ENCODE results near the gene ROR1. TPM values are rescaled to one million over a fixed set of nuclear protein-coding genes. Genes with fewer than 3 reads are reported as not detected.
"Not testable (repeated sequence)": the region's sequence is repeated elsewhere in the genome, so short reads cannot be mapped to it uniquely, and the experiment has no call there.

Gene ROR1
- total RNA-seq, 1 donor from 2014 or later, result 11.0 TPM

DNA sequence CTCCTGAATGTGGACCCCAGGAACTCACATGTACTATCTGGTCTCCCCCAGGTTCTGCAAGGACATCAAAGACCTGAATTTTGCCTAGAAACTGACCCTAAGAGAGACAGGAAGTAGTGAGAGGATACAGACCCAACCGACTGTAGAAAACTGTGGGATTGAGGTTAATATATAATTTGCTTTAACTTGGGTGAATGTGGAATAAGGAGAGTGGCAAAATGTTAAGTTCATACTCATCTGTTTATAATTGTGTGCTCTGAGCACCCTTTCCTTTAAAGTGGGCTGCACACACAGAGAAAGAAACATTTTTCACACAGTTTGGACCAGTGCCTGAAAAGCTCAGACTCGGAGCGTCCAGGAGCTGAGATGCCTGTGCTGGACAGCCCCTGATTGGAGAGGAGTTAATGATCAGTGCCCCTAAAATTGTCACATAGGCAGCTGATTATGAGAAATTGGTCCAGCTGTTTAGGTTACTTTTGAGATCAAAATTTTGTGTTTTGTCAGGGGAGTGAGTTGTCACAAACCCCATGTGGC, 37.2 kb downstream of the ROR1 start:
- Mint-ChIP-seq H3K27ac (ENCODE audit: unreplicated experiment) (no peak overlapping the region), H3K27me3 (ENCODE audit: low read depth) (no peaks in the 10 kb centered on the region), H3K36me3 (ENCODE audit: low read depth) (peaks cover 2% of the 10 kb centered on the region), H3K4me3 (no peak overlapping the region), H3K4me1 (peaks cover 23% of the 10 kb centered on the region), H3K9me3 (peaks cover 3% of the 10 kb centered on the region)
- TF ChIP-seq, protein P1, sequence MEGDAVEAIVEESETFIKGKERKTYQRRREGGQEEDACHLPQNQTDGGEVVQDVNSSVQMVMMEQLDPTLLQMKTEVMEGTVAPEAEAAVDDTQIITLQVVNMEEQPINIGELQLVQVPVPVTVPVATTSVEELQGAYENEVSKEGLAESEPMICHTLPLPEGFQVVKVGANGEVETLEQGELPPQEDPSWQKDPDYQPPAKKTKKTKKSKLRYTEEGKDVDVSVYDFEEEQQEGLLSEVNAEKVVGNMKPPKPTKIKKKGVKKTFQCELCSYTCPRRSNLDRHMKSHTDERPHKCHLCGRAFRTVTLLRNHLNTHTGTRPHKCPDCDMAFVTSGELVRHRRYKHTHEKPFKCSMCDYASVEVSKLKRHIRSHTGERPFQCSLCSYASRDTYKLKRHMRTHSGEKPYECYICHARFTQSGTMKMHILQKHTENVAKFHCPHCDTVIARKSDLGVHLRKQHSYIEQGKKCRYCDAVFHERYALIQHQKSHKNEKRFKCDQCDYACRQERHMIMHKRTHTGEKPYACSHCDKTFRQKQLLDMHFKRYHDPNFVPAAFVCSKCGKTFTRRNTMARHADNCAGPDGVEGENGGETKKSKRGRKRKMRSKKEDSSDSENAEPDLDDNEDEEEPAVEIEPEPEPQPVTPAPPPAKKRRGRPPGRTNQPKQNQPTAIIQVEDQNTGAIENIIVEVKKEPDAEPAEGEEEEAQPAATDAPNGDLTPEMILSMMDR (conservative IDR thresholded peaks at IDR 0.05), result no peak
- no peak for DNase-seq (ENCODE audit: low read depth, low spot score)

DNA sequence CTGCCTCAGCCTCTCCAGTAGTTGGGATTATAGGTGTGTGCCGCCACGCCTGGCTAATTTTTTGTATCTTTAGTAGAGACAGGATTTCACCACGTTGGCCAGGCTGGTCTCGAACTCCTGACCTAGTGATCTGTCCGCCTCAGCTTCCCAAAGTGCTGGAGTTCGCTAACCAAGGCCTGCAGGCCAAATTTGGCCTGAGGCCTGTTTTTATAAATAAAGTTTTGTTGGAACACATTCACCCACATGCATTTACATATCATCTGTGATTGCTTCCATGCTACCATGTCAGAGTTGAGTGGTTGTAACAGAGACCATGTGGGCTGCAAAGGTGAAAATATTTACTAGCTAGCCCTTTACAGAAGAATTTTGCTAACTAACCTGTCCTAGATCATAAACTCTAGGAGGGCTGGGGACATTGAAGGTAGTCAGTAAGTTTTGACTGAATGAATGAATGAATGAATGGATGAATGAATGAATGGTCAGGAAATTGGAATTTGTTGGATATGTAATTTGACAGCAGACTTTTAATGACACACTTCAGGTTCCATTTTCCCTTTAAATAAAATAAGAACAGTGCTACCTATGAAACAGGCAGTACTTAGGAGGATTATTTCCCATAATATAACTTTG, 38.4 kb downstream of the ROR1 start:
- DNase-seq (ENCODE audit: low read depth, low spot score), result no peak
- TF ChIP-seq, protein P1 (conservative IDR thresholded peaks at IDR 0.05), result no peak
- Mint-ChIP-seq H3K27me3 (ENCODE audit: low read depth) (no peaks in the 10 kb centered on the region), H3K4me3 (no peak overlapping the region), H3K27ac (ENCODE audit: unreplicated experiment) (no peak overlapping the region), H3K4me1 (peaks cover 20% of the 10 kb centered on the region), H3K9me3 (peaks cover 8% of the 10 kb centered on the region), H3K36me3 (ENCODE audit: low read depth) (peaks cover 7% of the 10 kb centered on the region)

DNA sequence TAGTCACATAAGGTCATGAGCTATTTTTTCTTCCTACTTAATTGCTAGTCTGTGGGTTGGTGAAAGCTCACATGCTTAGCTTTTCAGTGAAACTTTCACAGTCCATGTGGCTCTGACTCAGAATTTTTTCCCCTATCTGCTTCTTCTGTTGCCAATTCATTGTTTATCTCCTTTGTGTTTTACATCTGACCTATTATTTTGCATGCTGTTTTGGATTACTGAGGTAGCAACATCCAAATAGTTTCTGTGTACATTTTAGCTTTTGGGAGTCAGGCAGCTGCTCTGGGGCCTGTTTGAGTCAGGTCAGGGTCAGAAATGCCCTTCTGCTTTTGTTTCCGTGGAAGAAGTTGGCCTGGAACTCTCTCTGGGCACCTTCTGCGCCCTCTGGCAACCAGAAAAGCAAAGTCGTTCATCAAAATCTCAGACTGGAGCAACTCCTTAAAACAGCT, 40.0 kb downstream of the ROR1 start:
- H3K27me3 Mint-ChIP-seq (ENCODE audit: low read depth), result no peaks in the 10 kb centered on the region
- H3K36me3 Mint-ChIP-seq (ENCODE audit: low read depth), result peaks cover 7% of the 10 kb centered on the region
- peaks cover 8% of the 10 kb centered on the region for H3K9me3 Mint-ChIP-seq
- TF ChIP-seq, protein P1 (conservative IDR thresholded peaks at IDR 0.05), result no peak
- H3K4me1 Mint-ChIP-seq, result peaks cover 11% of the 10 kb centered on the region
- DNase-seq (ENCODE audit: low read depth, low spot score), result no peak
- H3K4me3 Mint-ChIP-seq, result no peak overlapping the region
- H3K27ac Mint-ChIP-seq (ENCODE audit: unreplicated experiment), result no peak overlapping the region

DNA sequence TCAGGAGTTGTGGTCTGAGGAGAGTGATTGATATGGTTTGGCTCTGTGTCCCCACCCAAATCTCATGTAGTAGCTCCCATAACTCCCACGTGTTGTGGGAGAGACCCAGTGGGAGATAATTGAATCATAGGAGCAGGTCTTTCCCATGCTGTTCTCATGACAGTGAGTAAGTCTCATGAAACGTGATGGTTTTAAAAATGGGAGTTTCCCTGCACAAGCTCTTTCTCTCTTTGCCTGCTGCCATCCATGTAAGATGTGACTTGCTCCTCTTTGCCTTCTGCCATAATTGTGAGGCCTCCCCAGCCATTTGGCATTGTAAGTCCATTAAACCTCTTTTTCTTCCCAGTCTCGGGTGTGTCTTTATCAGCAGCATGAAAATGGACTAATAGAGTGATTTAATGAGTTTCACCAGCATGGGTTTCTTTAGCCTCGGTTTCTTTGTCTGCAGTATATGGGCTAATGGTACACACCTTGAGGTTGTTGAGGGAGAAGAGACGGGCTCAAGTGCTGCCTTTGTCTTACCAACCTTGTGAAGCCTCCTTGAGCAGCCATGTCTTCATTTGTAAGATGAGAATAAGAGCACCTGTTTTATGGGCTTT, 42.5 kb downstream of the ROR1 start:
- H3K4me1 Mint-ChIP-seq, result peaks cover 11% of the 10 kb centered on the region
- not testable (repeated sequence) for H3K4me3 Mint-ChIP-seq; H3K36me3 Mint-ChIP-seq (ENCODE audit: low read depth); DNase-seq (ENCODE audit: low read depth, low spot score); H3K27ac Mint-ChIP-seq (ENCODE audit: unreplicated experiment); H3K27me3 Mint-ChIP-seq (ENCODE audit: low read depth); H3K9me3 Mint-ChIP-seq

DNA sequence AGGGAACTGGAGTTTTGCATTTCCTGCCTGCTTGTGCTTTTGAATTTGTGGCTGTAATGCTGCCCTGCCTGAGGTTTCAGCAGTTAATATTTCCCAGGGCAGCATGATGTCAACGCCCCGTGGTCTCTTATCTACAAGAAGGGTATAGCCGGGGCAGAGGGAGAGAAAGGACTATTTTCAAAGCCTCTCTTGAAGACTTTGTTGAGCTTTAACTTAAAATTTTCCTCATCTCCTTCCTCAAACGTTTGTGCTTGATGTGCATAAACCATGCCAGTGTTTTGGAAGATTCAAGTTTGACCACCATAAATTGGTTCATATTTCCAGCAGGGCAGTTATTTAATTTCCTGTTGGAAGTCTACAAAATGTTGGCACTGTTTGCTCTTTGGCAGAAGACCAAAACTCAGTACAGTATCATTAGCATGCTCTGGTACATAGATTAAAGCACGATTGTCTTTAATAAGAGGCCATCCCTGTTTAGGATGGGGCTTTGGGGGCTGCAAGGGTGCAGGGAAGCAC, 43.4 kb downstream of the ROR1 start:
- Mint-ChIP-seq H3K4me3 (no peak overlapping the region), H3K27me3 (ENCODE audit: low read depth) (no peaks in the 10 kb centered on the region), H3K36me3 (ENCODE audit: low read depth) (peaks cover 7% of the 10 kb centered on the region), H3K4me1 (peaks cover 11% of the 10 kb centered on the region), H3K27ac (ENCODE audit: unreplicated experiment) (no peak overlapping the region), H3K9me3 (peaks cover 8% of the 10 kb centered on the region)
- TF ChIP-seq, protein P1 (conservative IDR thresholded peaks at IDR 0.05), result no peak
- no peak for DNase-seq (ENCODE audit: low read depth, low spot score)

DNA sequence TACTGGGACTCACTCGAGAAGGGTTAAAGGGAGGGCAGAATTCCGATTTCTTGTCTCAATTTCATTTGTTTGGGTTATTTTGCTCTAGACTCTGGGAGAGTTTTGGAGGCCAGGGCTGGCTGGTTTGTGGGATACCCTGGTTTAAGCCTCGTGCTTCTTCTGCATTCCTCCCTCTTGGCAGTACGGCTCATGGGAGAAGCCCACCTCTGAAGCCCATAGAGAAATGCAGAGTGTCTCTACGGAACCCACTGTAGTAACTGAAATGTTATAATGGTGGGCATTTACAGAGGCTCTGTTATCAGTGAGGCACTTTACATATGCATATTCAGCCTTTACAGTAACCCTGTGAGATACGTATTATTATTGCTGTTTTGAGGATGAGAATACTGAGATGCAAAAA, 43.9 kb downstream of the ROR1 start:
- Mint-ChIP-seq H3K36me3 (ENCODE audit: low read depth) (peaks cover 7% of the 10 kb centered on the region), H3K4me3 (no peak overlapping the region), H3K9me3 (peaks cover 8% of the 10 kb centered on the region), H3K27me3 (ENCODE audit: low read depth) (no peaks in the 10 kb centered on the region), H3K4me1 (peaks cover 11% of the 10 kb centered on the region), H3K27ac (ENCODE audit: unreplicated experiment) (no peak overlapping the region)
- DNase-seq (ENCODE audit: low read depth, low spot score), result no peak
- TF ChIP-seq, protein P1 (conservative IDR thresholded peaks at IDR 0.05), result no peak

Data from neural crest cell (in vitro differentiated cells).